GM19035 (cell line): Measurements from ENCODE around the gene FARS2.
"Not testable (repeated sequence)": the region's sequence is repeated elsewhere in the genome, so short reads cannot be mapped to it uniquely, and the experiment has no call there.

Source experiments
- ATAC-seq: cut with Tn5 transposase; IDR thresholded peaks from one replicate; pipeline ENCODE4 v1.9.1; 2021; ENCODE audit not compliant: unreplicated experiment

The FARS2 gene

DNA sequence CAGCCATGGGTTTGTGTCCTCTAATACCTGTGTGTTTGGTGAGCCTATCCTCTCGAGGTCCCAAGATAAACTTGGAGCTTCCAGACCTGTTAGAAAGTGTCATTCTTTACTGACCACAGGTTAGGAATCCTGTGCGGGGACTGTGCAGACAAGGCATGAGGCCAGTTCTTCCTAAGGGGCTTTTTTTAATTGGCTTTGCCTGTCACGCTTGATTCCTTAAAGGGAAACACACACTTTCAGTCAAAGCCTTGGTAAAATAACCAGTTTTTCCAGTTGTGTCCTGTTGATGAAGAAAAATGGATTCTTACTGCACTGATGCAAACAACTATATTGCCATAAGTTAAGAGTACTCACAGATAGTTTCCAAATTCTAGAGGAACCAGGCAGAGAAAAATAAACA, 303.4 kb downstream of the FARS2 start:
- ATAC-seq, result not testable (repeated sequence)

DNA sequence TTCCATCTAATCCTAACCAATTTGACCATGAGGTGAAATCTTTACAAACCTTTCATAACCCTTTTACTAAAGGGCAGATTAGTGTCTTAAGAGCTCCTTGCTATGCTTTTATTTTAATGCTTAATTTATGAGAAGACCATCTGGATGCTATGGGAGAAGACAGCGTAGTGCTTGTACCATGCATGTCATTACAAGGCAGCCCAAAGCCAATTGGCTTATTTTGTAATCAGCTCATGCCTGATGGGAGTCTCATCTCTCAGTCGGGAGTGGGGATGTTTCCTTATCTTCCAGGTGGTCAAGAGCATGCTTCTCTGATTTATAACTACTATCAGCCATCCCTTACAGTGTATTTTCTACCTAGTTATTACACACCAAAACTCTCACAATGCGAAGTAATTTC, 304.7 kb downstream of the FARS2 start:
- ATAC-seq, result no peak

DNA sequence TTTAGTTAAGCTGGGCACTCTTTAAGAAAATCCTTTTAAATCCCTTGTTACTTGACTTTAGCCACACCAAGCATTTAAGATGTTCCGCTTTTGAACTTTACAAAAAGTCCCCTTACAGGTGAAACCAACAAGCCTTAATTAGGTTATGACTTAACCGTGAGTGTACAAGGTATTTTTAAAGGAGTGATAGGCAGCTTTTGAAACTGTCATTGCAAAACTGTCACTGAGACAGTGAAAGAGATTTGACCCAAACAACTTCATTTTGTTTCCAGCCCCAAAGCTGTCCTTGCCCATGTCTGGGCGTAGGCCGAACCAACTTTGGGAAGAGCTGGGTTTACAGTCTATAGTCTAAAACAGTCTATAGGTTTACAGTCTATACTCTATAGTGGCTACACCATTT, 305.4 kb downstream of the FARS2 start:
- ATAC-seq, result no peak

DNA sequence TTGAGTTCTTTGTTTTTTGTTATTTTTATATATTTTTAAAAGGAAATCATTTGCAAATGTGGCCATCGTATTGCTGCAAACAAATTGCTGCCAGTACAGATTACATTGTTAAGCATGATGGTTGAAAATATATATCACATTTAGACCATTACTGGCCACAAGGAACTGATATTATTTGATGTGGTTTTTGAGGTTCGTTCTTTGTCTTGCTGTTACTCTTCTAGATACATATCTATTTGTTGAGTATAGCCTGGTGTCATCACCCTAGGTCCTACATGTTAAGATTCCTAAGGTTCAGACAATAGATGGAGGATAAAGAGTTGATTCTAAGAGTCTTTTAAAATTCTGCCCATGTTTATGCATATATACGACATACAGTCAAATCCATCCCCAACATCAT, 306.0 kb downstream of the FARS2 start:
- ATAC-seq, result no peak

DNA sequence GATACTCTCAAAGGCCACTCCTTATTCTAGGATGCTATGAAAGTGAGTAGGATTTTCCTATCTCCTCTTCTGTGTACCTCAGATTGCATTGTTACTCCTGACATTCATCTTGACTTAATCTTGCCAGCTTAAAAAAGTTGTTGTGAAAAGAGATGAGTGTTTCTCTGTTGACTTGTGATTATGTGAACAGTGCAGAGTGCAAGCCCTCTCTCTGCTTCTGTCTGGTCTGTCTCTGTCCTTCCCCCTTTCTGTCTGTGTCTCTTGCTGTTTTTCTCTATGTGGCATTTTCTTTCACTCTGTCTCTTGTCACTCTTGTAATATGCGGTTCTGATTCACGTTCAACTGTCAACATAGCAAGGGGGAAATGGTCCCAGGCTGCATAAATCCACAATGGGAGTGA, 306.6 kb downstream of the FARS2 start:
- ATAC-seq, result no peak

DNA sequence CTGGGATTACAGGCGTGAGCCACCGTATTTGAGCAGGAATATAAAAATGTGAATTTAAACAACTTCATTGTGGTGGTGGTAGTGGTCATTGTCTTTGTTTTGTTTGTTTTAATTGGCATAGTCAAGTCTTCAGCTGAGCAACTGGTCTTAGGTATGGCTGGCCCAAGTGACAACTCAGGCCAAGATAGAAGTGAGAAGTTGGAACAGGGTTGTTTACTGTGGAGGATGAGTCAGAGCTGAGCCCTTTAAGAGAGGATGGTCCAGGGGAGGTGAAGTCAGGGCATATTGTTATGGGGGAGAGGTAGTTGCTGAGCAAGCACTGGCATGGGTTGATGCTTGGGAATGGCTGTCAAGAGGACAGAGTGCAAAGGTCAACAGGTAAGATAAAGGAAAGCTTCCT, 308.2 kb downstream of the FARS2 start:
- ATAC-seq, result no peak

DNA sequence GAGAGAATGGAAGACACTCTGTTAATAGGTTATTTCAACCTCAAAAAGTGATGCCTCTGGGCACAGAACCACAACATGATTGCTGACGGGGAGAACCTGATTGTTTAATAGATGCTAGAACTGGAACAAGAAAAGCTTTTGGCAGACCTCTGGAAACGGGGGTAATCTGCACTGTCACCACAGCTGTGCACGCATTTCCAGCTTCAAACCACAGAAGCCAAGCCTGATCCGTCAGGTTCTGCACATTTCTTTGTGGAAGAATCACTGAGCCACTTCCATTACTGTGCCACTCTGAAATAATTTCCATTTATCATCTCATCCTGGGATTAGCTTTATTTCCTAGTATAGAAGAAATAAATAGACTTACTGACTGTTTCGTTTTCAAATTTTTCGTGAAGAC, 309.3 kb downstream of the FARS2 start:
- ATAC-seq, result no peak

DNA sequence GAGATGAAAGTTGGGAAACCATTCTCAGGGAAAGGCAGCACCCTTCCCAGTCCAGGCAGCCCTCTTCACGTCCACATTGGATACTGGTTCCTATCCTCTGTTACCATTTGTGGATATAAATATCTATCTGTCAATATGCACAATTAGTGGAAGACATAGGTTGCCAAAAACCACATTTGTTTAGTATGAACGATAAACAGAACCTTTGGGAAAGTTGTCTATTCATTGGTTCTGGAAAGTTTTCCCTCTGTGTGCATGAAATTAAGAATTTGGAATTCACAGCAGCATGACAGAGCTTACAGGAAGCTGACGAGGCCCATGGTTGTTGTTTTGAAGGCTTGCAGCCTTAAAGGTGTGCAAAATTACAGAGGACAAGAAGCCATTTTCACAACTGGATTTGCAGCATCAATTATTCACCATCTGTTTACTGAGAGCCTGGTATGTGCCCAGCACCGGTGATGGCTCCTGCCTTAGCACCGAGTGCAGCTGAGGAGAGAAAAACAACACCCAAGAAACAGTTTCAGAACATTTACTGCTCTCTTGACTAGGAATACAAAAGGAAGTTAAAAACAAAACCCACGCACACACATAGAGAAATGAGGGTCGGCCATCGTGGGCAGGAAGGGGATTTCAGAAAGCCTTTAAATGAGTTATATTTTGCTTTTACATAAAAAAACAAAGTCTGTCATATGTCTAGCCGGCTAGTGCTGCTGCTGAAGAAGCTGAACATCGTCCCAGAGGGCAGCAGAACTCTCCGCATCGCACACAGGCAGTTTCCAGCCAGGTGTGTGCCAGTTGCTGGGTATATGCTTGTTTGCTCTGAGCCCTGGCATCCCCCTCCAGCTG, 319.6 kb downstream of the FARS2 start:
- no peak for ATAC-seq

DNA sequence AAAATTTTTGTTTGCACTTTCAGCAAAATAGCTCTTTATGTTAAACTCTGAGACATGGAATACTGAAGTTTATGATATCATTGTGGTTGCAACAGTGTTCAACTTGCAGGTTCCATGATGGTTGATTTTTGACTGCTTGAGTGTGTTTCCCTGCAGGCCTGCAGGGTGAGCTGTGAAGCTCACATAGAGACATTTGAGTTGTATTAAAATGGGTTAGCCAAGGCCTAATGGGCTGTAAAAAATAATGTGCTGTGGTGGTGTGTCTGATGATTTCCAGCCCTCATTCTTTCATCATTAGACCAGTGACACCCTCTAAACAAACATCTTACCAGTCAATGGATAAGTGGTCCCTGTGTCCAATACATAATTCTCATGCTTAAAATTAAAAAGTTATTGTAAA, 321.4 kb downstream of the FARS2 start:
- no peak for ATAC-seq

DNA sequence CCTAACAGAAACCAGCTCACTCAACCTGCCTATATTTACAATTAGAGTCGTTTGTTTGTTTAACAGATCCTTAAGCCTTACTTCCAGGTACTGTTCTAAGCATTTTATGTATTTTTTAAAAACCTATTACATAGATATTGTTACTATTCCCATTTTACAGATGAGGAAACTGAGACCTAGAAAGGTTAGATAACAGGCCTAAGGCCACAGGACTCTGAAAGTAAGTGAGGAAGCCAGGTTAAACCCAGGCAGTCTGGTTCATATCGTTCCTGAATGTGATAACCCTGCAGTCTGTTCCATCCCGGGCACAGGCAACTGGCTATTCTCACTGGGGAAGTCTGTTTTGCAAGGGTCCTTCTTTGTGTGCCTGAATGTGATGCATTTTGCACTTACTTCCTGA, 322.2 kb downstream of the FARS2 start:
- no peak for ATAC-seq

DNA sequence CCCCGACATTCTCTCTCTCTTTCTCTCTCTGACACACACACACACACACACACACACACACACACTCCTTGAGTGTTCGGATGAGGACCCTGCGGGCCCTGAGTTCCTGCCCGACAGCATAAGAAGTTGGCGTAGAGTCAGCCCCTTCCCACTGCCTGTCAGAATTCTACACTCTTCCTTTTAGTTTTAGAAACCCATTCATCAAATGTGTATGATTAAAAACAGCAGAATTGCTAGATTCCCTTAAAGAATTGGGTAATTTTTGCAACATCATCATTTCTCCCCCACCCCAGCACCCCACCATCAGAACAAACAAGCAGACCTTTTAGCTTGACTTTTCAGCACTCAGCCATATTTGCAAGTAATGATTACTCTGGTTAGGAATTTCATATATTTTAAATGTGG, 322.8 kb downstream of the FARS2 start:
- ATAC-seq, result no peak

DNA sequence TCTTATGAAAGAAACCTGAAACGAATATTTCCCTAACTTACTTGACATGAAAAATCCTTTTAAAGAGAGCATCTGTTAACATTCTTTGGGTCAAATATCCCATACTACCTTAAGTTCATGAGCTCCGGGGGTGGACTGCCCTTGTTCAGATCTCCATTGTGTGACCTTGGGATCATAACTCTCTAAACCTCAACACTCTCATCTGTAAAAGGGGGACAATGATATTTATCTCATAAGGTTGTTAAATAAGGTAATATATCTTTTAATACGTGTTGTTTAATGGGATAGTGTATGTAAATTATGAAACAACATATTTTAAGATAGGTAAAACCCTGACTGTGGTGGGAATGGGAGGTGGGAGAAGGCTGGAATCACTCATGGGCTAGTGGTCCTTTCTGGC, 326.3 kb downstream of the FARS2 start:
- no peak for ATAC-seq

DNA sequence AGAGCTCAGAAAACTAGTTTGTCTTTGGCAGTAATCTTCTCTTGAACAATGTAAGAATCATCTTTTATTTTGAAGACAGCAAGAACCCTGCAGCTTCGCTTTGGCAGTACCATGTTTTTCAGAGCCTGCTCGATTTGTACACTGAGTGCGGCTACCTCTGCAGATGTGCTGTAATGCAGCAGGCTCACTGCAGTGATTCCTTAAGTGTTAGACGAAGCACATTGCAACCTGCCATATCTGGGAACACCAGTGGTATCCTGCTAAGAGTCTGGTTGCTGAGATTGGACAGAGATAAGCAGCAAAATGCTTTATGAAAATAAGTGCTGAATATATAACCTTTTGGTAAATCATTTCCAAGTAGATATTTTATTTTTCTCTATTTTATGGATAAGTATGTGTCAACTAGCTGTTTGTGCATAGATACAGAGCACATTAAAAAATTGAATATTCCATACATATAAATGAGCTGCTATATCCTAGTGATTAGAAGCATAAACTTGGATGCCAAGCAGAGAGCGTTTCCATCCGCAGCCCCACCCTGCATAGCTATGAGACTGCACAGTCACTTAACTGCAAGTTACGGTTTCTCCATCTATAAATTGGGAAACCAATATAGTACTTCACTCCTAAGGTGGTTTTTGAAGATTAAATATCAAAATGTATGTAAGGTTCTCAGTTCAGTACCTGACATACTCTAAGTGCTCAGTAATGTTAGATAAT, 328.3 kb downstream of the FARS2 start:
- no peak for ATAC-seq

DNA sequence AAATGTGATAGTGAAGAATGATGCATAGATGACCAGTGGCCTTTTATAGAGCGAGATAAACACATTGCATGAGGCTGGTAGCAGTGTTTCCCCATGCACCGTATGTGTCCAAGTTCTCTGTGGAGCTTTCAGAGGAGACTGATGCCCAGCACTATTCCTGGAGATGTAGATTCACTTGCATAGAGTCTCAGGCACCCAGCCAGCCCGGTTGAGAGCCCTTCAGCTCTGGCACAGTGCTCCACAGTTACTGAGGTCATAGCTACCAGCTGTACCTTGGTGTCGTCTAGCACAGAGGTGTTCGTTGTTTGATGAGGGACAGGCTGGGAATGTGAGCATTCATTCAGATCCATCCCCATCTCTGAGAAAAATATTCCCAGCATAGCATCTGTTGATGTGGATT, 328.9 kb downstream of the FARS2 start:
- ATAC-seq, result no peak

DNA sequence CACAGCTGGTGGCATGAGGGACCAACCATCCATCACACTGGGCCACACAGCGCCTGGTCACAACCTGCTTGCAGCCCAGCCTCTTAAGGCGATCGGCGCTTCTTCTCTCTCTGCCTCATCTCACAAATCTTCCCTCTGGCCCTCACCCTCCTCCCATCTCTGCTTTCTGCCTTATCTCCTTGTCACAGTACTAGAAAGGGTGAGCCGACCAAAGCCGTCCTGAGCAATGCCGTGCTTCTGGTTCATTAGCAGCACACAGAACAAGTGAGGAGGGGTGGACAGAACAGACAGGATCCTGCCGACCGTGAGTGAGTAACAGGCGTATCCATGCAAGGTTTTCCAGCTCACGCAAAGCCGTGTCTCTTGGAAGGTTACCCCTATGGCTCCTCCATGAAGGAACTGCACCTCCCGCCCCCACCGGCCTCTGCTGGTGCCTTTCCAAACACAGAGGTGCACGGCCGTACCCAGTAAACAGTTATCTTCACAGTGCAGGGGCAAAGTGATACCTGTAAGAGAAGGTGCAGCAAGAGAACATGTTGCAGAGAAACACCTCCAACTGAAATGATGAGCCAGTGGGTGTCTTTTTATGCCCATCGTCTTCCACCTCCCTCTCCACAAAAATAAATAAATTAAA, 331.7 kb downstream of the FARS2 start:
- ATAC-seq, result no peak

DNA sequence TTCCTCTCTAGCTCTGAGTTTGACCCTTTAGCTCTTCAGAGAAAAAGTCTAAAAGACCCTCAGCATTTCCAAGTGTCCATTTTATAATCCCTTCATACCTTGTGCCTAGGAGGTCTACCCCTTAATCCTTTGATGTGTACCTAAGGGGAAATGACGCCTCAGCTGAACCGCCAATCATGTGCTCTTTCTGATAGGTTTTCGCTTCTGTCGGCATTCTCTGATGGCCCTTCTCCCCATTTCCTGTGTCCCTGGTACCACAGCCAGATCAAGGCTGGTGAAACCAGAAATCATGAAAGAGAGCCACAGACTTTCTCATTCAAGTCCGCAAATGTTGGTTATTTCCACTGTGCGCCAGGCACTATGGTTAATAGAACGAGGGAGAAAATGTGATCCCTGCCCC, 333.9 kb downstream of the FARS2 start:
- ATAC-seq, result no peak

DNA sequence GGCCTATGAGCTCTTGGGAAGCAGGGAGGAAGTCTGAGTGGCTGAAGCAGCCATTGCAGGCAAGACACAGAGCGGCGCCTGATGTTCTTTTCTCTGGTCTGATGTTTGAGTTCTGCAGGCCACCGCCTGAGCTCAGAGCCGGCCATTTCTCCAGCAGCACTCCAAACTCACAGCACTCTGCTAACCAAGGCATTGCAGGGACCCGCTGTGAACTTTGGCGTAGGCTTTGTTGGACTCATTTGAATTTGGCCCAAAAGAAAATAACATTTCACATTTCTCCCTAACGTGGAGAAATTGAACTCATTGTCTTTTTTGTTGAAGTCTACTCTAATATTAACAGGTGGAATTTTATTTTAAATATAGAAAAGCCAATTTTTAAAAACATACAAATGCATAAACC, 336.1 kb downstream of the FARS2 start:
- ATAC-seq, result no peak

DNA sequence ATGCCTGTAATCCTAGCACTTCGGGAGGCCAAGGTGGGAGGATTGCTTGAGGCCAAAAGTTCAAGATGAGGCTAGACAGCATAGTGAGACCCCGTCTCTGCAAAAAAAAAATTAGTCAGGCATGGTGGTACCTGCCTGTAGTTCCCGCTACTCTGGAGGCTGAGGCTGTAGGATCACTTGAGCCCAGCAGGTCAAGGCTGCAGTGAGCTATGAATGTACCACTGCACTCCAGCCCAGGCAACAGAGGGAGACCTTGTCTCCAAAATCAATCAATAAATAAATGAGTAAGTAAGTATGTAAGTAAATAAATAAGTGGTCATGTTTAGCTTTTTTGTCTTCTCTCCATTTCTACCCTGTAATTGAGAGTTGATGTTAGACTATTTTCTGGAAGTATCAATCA, 336.8 kb downstream of the FARS2 start:
- ATAC-seq, result no peak

DNA sequence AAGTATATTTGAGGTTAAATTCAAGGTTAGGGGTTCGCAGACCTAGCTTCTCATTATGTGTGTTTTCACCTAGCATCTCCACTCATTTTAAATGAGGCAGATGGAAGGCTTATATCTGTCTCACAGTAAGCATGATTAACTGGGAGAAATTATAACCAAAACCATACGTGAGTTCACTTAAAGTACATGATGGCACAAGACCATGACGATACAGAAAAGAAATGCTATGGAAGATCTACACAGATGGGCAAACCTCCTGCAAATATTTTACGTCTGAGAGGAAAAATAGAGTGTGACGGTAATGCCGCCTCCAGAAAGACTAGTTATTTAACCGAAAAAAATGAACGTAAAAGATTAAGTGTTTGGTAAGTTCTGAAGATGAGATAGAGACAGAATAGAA, 337.8 kb downstream of the FARS2 start:
- no peak for ATAC-seq

DNA sequence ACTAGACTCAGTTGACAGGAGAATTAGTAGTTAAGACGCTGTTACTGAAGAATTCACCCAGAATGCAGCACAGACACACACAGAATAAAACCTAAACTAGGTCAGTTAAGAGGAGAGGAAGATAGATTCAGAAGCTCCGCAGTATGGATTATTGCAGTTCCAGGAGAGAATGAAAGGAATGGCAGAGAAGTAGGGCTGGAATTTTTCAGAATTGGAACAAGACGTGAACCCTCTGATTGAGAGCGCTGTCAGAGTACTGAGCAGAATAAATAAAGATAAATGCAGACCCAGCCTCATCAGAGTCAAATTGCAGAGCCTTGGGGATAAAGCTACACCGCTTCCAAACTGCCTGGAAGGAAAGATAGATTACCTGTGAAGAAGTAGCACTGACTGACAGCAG, 344.6 kb downstream of the FARS2 start:
- no peak for ATAC-seq

DNA sequence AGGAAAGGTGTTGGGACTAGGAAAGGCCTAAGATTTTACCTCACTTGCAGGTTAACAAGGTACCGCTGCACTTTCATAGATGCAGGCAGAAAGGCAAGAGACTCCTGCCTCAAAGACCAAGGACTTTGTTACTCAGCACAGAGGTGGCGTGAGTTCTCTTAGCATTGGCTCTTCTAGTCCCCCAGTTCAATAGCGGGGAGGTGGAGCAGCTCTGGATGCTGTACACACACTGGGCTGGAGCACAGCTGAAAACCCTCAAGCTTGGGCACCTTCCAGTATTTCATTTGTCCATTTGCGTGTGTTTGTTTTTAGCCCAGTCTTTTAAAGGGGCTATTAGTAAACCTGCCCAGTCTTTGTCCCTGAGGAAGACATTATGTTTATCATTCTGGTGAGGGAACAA, 345.2 kb downstream of the FARS2 start:
- ATAC-seq, result no peak

DNA sequence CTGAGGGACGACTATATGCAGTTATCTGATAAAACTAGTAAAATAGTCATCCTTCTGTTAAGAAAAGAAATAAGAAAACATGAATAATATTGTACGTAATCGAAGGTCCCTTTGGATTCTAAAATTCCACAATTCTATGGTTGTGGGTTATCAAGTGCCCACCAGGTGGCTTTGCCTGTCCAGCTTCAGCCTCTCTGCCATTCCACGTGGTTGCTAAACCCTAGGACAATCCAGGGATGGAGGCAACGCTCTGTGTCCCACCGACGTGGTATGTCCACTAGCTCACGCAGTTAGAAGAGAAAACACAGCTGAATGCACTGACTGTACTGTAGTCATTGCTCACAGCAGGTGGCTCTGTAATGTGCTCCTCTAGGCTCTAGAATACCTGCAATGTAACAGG, 349.3 kb downstream of the FARS2 start:
- ATAC-seq, result no peak
